Measurements from ENCODE around the gene COL6A1.

COL6A1 gene

GRCh38 chr21:46008893-46009621 is 27.5 kb downstream of the COL6A1 start:
- TF ChIP-seq ZNF274 (IDR thresholded peaks at IDR 0.05; ENCODE audit: low read depth, low read length) (no peak), YY1 (IDR thresholded peaks at IDR 0.05; ENCODE audit: insufficient read depth, insufficient read length) (no peak), SUZ12 (IDR thresholded peaks at IDR 0.05; ENCODE audit: extremely low read depth, insufficient read depth, insufficient read length) (no peak)
- Histone ChIP-seq H3K4me1 (ENCODE audit: insufficient read depth, insufficient read length) (peaks cover 6% of the 10 kb centered on the region), H3K36me3 (ENCODE audit: insufficient read depth, insufficient read length, low read length) (peaks cover 12% of the 10 kb centered on the region), H3K4me3 (ENCODE audit: insufficient read length, low read depth) (no peak overlapping the region), H3K9ac (ENCODE audit: insufficient read length, low read depth) (no peak overlapping the region), H3K9me3 (ENCODE audit: insufficient read depth, low read length) (no peaks in the 10 kb centered on the region), H3K27me3 (ENCODE audit: insufficient read depth, insufficient read length) (no peaks in the 10 kb centered on the region)
- no peak for DNase-seq (ENCODE audit: low read depth, low spot score)

- no peak for TF ChIP-seq SUZ12 (IDR thresholded peaks at IDR 0.05; ENCODE audit: extremely low read depth, insufficient read depth, insufficient read length)
- no peak for TF ChIP-seq YY1 (IDR thresholded peaks at IDR 0.05; ENCODE audit: insufficient read depth, insufficient read length)
- TF ChIP-seq ZNF274 (IDR thresholded peaks at IDR 0.05; ENCODE audit: low read depth, low read length): no peak
- Histone ChIP-seq H3K9ac (ENCODE audit: insufficient read length, low read depth) (no peak overlapping the region), H3K27me3 (ENCODE audit: insufficient read depth, insufficient read length) (no peaks in the 10 kb centered on the region), H3K9me3 (ENCODE audit: insufficient read depth, low read length) (no peaks in the 10 kb centered on the region), H3K36me3 (ENCODE audit: insufficient read depth, insufficient read length, low read length) (peaks cover 2% of the 10 kb centered on the region), H3K4me3 (ENCODE audit: insufficient read length, low read depth) (no peak overlapping the region), H3K4me1 (ENCODE audit: insufficient read depth, insufficient read length) (peaks cover 6% of the 10 kb centered on the region)
- DNase-seq (ENCODE audit: low read depth, low spot score): no peak
Measured at GRCh38 chr21:46009951-46010705, 28.6 kb downstream of the COL6A1 start.

GRCh38 chr21:46011267-46011967 is 29.8 kb downstream of the COL6A1 start:
- Histone ChIP-seq H3K36me3 (ENCODE audit: insufficient read depth, insufficient read length, low read length) (no peaks in the 10 kb centered on the region), H3K4me3 (ENCODE audit: insufficient read length, low read depth) (no peak overlapping the region), H3K4me1 (ENCODE audit: insufficient read depth, insufficient read length) (peaks cover 6% of the 10 kb centered on the region), H3K9me3 (ENCODE audit: insufficient read depth, low read length) (no peaks in the 10 kb centered on the region), H3K27me3 (ENCODE audit: insufficient read depth, insufficient read length) (no peaks in the 10 kb centered on the region), H3K9ac (ENCODE audit: insufficient read length, low read depth) (no peak overlapping the region)
- no peak for DNase-seq (ENCODE audit: low read depth, low spot score)
- TF ChIP-seq ZNF274 (IDR thresholded peaks at IDR 0.05; ENCODE audit: low read depth, low read length) (no peak), SUZ12 (IDR thresholded peaks at IDR 0.05; ENCODE audit: extremely low read depth, insufficient read depth, insufficient read length) (no peak), YY1 (IDR thresholded peaks at IDR 0.05; ENCODE audit: insufficient read depth, insufficient read length) (no peak)

- TF ChIP-seq SUZ12 (IDR thresholded peaks at IDR 0.05; ENCODE audit: extremely low read depth, insufficient read depth, insufficient read length) (no peak), ZNF274 (IDR thresholded peaks at IDR 0.05; ENCODE audit: low read depth, low read length) (no peak), YY1 (IDR thresholded peaks at IDR 0.05; ENCODE audit: insufficient read depth, insufficient read length) (no peak)
- no peak overlapping the region for H3K4me3 ChIP-seq (ENCODE audit: insufficient read length, low read depth)
- H3K9ac ChIP-seq (ENCODE audit: insufficient read length, low read depth): no peak overlapping the region
- DNase-seq (ENCODE audit: low read depth, low spot score): no peak
- H3K36me3 ChIP-seq (ENCODE audit: insufficient read depth, insufficient read length, low read length): no peaks in the 10 kb centered on the region
- peaks cover 4% of the 10 kb centered on the region for H3K4me1 ChIP-seq (ENCODE audit: insufficient read depth, insufficient read length)
- no peaks in the 10 kb centered on the region for H3K9me3 ChIP-seq (ENCODE audit: insufficient read depth, low read length)
- H3K27me3 ChIP-seq (ENCODE audit: insufficient read depth, insufficient read length): no peaks in the 10 kb centered on the region
Measured at GRCh38 chr21:46012154-46012553, 30.6 kb downstream of the COL6A1 start.

- no peak overlapping the region for H3K4me3 ChIP-seq (ENCODE audit: insufficient read length, low read depth)
- H3K9me3 ChIP-seq (ENCODE audit: insufficient read depth, low read length): no peaks in the 10 kb centered on the region
- no peaks in the 10 kb centered on the region for H3K36me3 ChIP-seq (ENCODE audit: insufficient read depth, insufficient read length, low read length)
- H3K4me1 ChIP-seq (ENCODE audit: insufficient read depth, insufficient read length): peaks cover 4% of the 10 kb centered on the region
- no peak for DNase-seq (ENCODE audit: low read depth, low spot score)
- TF ChIP-seq ZNF274 (IDR thresholded peaks at IDR 0.05; ENCODE audit: low read depth, low read length): no peak
- no peak for TF ChIP-seq YY1 (IDR thresholded peaks at IDR 0.05; ENCODE audit: insufficient read depth, insufficient read length)
- TF ChIP-seq SUZ12 (IDR thresholded peaks at IDR 0.05; ENCODE audit: extremely low read depth, insufficient read depth, insufficient read length): no peak
- H3K27me3 ChIP-seq (ENCODE audit: insufficient read depth, insufficient read length): no peaks in the 10 kb centered on the region
- no peak overlapping the region for H3K9ac ChIP-seq (ENCODE audit: insufficient read length, low read depth)
Measured at GRCh38 chr21:46014828-46015227, 33.3 kb downstream of the COL6A1 start.

GRCh38 chr21:46017148-46017547 is 35.6 kb downstream of the COL6A1 start:
- no peak for DNase-seq (ENCODE audit: low read depth, low spot score)
- no peak for TF ChIP-seq SUZ12 (IDR thresholded peaks at IDR 0.05; ENCODE audit: extremely low read depth, insufficient read depth, insufficient read length)
- no peak for TF ChIP-seq YY1 (IDR thresholded peaks at IDR 0.05; ENCODE audit: insufficient read depth, insufficient read length)
- TF ChIP-seq ZNF274 (IDR thresholded peaks at IDR 0.05; ENCODE audit: low read depth, low read length): no peak

GRCh38 chr21:46017695-46018094 is 36.1 kb downstream of the COL6A1 start:
- TF ChIP-seq SUZ12 (IDR thresholded peaks at IDR 0.05; ENCODE audit: extremely low read depth, insufficient read depth, insufficient read length) (no peak), ZNF274 (IDR thresholded peaks at IDR 0.05; ENCODE audit: low read depth, low read length) (no peak), YY1 (IDR thresholded peaks at IDR 0.05; ENCODE audit: insufficient read depth, insufficient read length) (no peak)
- H3K9me3 ChIP-seq (ENCODE audit: insufficient read depth, low read length): no peaks in the 10 kb centered on the region
- DNase-seq (ENCODE audit: low read depth, low spot score): no peak

More at GRCh38 chr21:46017148-46017547, 35.6 kb downstream of the COL6A1 start:
- Histone ChIP-seq H3K27me3 (ENCODE audit: insufficient read depth, insufficient read length) (no peaks in the 10 kb centered on the region), H3K36me3 (ENCODE audit: insufficient read depth, insufficient read length, low read length) (no peaks in the 10 kb centered on the region), H3K9ac (ENCODE audit: insufficient read length, low read depth) (no peak overlapping the region), H3K4me3 (ENCODE audit: insufficient read length, low read depth) (no peak overlapping the region), H3K9me3 (ENCODE audit: insufficient read depth, low read length) (no peaks in the 10 kb centered on the region), H3K4me1 (ENCODE audit: insufficient read depth, insufficient read length) (no peaks in the 10 kb centered on the region)

More at GRCh38 chr21:46017695-46018094, 36.1 kb downstream of the COL6A1 start:
- no peaks in the 10 kb centered on the region for H3K27me3 ChIP-seq (ENCODE audit: insufficient read depth, insufficient read length)
- no peak overlapping the region for H3K9ac ChIP-seq (ENCODE audit: insufficient read length, low read depth)
- no peak overlapping the region for H3K4me3 ChIP-seq (ENCODE audit: insufficient read length, low read depth)
- H3K36me3 ChIP-seq (ENCODE audit: insufficient read depth, insufficient read length, low read length): no peaks in the 10 kb centered on the region
- no peaks in the 10 kb centered on the region for H3K4me1 ChIP-seq (ENCODE audit: insufficient read depth, insufficient read length)
